HFFc6 (cell line): ENCODE measurements around the gene PRMT9. TPM values are rescaled to one million over a fixed set of nuclear protein-coding genes. Genes with fewer than 3 reads are reported as not detected.

Source experiments
- DNase-seq: peaks from one replicate; pipeline ENCODE4 v3.0.0-alpha.2; 2018
- H3K27ac Mint-ChIP-seq: 2 replicates; pipeline ENCODE4 v1.8.0; 2020; ENCODE audit warnings: mild to moderate bottlenecking, mixed read lengths
- H3K27me3 Mint-ChIP-seq: 2 replicates; pipeline ENCODE4 v1.8.0; 2021; ENCODE audit warnings: mild to moderate bottlenecking, moderate library complexity, mixed read lengths; ENCODE audit not compliant: insufficient read depth
- H3K36me3 Mint-ChIP-seq: 2 replicates; pipeline ENCODE4 v1.8.0; 2021; ENCODE audit warnings: low read depth, mixed read lengths
- H3K4me1 Mint-ChIP-seq: 2 replicates; pipeline ENCODE4 v1.8.0; 2020; ENCODE audit warnings: low read depth, mixed read lengths
- H3K4me3 Mint-ChIP-seq: 2 replicates; pipeline ENCODE4 v1.8.0; 2020; ENCODE audit warnings: mild to moderate bottlenecking, moderate library complexity, mixed read lengths
- H3K9me3 Mint-ChIP-seq: 2 replicates; pipeline ENCODE4 v1.8.0; 2020; ENCODE audit warnings: mild to moderate bottlenecking, mixed read lengths
- total RNA-seq, 6 experiments: library from RNA; stranded (reverse); fragmentation: NEBNext Ultra II Directional; extraction: Animal tissue kit (Norgen Biotek cat#: 25700); gene quantifications; 2 replicates in 1 of 6; 3 replicates in 5 of 6; pipeline ENCODE4 v1.2.3, GENCODE V29; 2021
- TF ChIP-seq, protein P1 (sequence below): fragments of 200-600 bp; sonication (generic); IDR thresholded peaks from 2 replicates; pipeline ENCODE4 v1.5.0; 2021; ENCODE audit warnings: antibody characterized with exemption, mild to moderate bottlenecking

PRMT9 gene
- total RNA-seq, 6 experiments from 2014 or later = 6.5 to 8.5 (median 7.3) TPM

GRCh38 chr4:147655639-147656038 lies 28.3 kb downstream of the PRMT9 start:
- TF ChIP-seq, protein P1, sequence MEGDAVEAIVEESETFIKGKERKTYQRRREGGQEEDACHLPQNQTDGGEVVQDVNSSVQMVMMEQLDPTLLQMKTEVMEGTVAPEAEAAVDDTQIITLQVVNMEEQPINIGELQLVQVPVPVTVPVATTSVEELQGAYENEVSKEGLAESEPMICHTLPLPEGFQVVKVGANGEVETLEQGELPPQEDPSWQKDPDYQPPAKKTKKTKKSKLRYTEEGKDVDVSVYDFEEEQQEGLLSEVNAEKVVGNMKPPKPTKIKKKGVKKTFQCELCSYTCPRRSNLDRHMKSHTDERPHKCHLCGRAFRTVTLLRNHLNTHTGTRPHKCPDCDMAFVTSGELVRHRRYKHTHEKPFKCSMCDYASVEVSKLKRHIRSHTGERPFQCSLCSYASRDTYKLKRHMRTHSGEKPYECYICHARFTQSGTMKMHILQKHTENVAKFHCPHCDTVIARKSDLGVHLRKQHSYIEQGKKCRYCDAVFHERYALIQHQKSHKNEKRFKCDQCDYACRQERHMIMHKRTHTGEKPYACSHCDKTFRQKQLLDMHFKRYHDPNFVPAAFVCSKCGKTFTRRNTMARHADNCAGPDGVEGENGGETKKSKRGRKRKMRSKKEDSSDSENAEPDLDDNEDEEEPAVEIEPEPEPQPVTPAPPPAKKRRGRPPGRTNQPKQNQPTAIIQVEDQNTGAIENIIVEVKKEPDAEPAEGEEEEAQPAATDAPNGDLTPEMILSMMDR = no peak
- no peak overlapping the region for H3K4me3 Mint-ChIP-seq
- no peaks in the 10 kb centered on the region for H3K27me3 Mint-ChIP-seq
- no peaks in the 10 kb centered on the region for H3K4me1 Mint-ChIP-seq
- H3K36me3 Mint-ChIP-seq = peaks cover 4% of the 10 kb centered on the region; the same call in 1 of the 2 replicates
- no peak overlapping the region for H3K27ac Mint-ChIP-seq
- H3K9me3 Mint-ChIP-seq = no peaks in the 10 kb centered on the region
- no peak for DNase-seq

DNA sequence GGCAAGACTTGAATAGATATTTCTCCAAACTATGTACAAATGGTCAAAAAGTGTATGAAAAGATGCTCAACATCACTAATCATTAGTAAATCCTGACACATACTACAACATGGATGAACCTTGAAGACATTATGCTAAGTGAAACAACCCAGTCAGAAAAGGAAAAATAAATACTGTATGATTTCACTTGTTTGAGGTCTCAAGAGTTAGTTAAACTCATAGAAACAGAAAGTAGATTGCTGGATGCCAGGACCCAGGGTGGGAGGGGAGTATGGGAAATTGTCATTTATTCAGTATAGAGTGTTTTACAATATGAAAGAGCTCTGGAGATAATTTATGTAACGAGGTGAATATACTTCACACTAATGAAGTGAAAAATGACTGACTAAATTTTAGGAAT lies 32.4 kb downstream of the PRMT9 start:
- TF ChIP-seq, protein P1 = no peak
- no peak overlapping the region for H3K27ac Mint-ChIP-seq
- no peak overlapping the region for H3K4me3 Mint-ChIP-seq
- no peaks in the 10 kb centered on the region for H3K9me3 Mint-ChIP-seq
- no peak for DNase-seq
- H3K27me3 Mint-ChIP-seq = no peaks in the 10 kb centered on the region
- peaks cover 23% of the 10 kb centered on the region for H3K36me3 Mint-ChIP-seq
- peaks cover 9% of the 10 kb centered on the region for H3K4me1 Mint-ChIP-seq

- Mint-ChIP-seq H3K36me3 (peaks cover 23% of the 10 kb centered on the region), H3K9me3 (no peaks in the 10 kb centered on the region), H3K27ac (no peak overlapping the region), H3K4me3 (no peak overlapping the region), H3K4me1 (peaks cover 18% of the 10 kb centered on the region), H3K27me3 (no peaks in the 10 kb centered on the region)
- DNase-seq = no peak
- TF ChIP-seq, protein P1 = no peak
These were observed 35.3 kb downstream of the PRMT9 start for GRCh38 chr4:147648656-147649055.

- TF ChIP-seq, protein P1 = no peak
- no peak overlapping the region for H3K4me3 Mint-ChIP-seq
- peaks cover 33% of the 10 kb centered on the region for H3K4me1 Mint-ChIP-seq
- H3K27me3 Mint-ChIP-seq = peaks cover 2% of the 10 kb centered on the region; the same call in 1 of the 2 replicates
- H3K9me3 Mint-ChIP-seq = no peaks in the 10 kb centered on the region; the same call in 1 of the 2 replicates
- DNase-seq = no peak
- H3K36me3 Mint-ChIP-seq = peaks cover 27% of the 10 kb centered on the region
- H3K27ac Mint-ChIP-seq = no peak overlapping the region
These were observed 38.9 kb downstream of the PRMT9 start for GRCh38 chr4:147645099-147645498.

GRCh38 chr4:147644471-147644870 lies 39.5 kb downstream of the PRMT9 start:
- Mint-ChIP-seq H3K27ac (no peak overlapping the region), H3K4me3 (no peak overlapping the region), H3K36me3 (peaks cover 33% of the 10 kb centered on the region), H3K27me3 (peaks cover 2% of the 10 kb centered on the region; the same call in 1 of the 2 replicates), H3K9me3 (no peaks in the 10 kb centered on the region; the same call in 1 of the 2 replicates), H3K4me1 (peaks cover 39% of the 10 kb centered on the region)
- DNase-seq = no peak
- TF ChIP-seq, protein P1 = no peak

GRCh38 chr4:147643616-147644015 lies 40.3 kb downstream of the PRMT9 start:
- H3K36me3 Mint-ChIP-seq = peaks cover 33% of the 10 kb centered on the region
- H3K27ac Mint-ChIP-seq = no peak overlapping the region
- H3K4me3 Mint-ChIP-seq = no peak overlapping the region
- no peaks in the 10 kb centered on the region; the same call in 1 of the 2 replicates for H3K9me3 Mint-ChIP-seq
- peaks cover 46% of the 10 kb centered on the region for H3K4me1 Mint-ChIP-seq
- peaks cover 2% of the 10 kb centered on the region; the same call in 1 of the 2 replicates for H3K27me3 Mint-ChIP-seq
- TF ChIP-seq, protein P1 = no peak
- DNase-seq = no peak
